Parathyroid adenoma (tissue), 2 donors: Measurements from ENCODE around the gene KSR1.

ENCODE experiments used
- H2AFZ ChIP-seq: fragments of 300-600 bp; sonication (generic); one replicate; pipeline ENCODE4 v1.7.0; 2017; ENCODE audit warnings: antibody characterized with exemption, mild to moderate bottlenecking
- H3K27ac ChIP-seq: fragments of 300-600 bp; sonication (generic); one replicate; pipeline ENCODE4 v1.7.0; 2017
- H3K27me3 ChIP-seq: fragments of 300-600 bp; sonication (generic); one replicate; pipeline ENCODE4 v1.7.0; 2017; ENCODE audit warnings: low read length; ENCODE audit not compliant: control insufficient read depth, insufficient read depth
- H3K36me3 ChIP-seq: fragments of 300-600 bp; sonication (generic); one replicate; pipeline ENCODE4 v1.7.0; 2017; ENCODE audit warnings: low read length; ENCODE audit not compliant: control insufficient read depth, insufficient read depth
- H3K4me1 ChIP-seq: fragments of 300-600 bp; sonication (generic); one replicate; pipeline ENCODE4 v1.7.0; 2017; ENCODE audit warnings: control low read depth
- H3K4me2 ChIP-seq: fragments of 300-600 bp; sonication (generic); one replicate; pipeline ENCODE4 v1.7.0; 2017; ENCODE audit warnings: low read length
- H3K4me3 ChIP-seq: fragments of 300-600 bp; sonication (generic); one replicate; pipeline ENCODE4 v1.7.0; 2017; ENCODE audit warnings: low read depth, low read length
- H3K79me2 ChIP-seq: fragments of 300-600 bp; sonication (generic); one replicate; pipeline ENCODE4 v1.7.0; 2017; ENCODE audit warnings: control low read depth
- H3K9ac ChIP-seq: fragments of 300-600 bp; sonication (generic); one replicate; pipeline ENCODE4 v1.7.0; 2017; ENCODE audit warnings: mild to moderate bottlenecking
- H3K9me3 ChIP-seq: fragments of 300-600 bp; sonication (generic); one replicate; pipeline ENCODE4 v1.7.0; 2017; ENCODE audit warnings: low read length; ENCODE audit not compliant: control insufficient read depth
- CTCF ChIP-seq: fragments of 300-600 bp; sonication (generic); IDR thresholded peaks from one replicate; pipeline ENCODE4 v1.7.0; 2017; ENCODE audit warnings: antibody characterized with exemption, mild to moderate bottlenecking
- donor health status: primary hyperparathyroidism.

The KSR1 gene

GRCh38 chr17:27598337-27599050, 142.2 kb downstream of the KSR1 start:
- Histone ChIP-seq H2AFZ (no peak overlapping the region), H3K36me3 (no peaks in the 10 kb centered on the region), H3K4me1 (no peaks in the 10 kb centered on the region), H3K4me3 (no peak overlapping the region), H3K27me3 (no peaks in the 10 kb centered on the region), H3K79me2 (no peaks in the 10 kb centered on the region), H3K9ac (no peak overlapping the region), H3K27ac (no peak overlapping the region), H3K4me2 (no peak overlapping the region), H3K9me3 (no peaks in the 10 kb centered on the region)
- TF ChIP-seq CTCF = no peak

GRCh38 chr17:27600471-27600870, 144.2 kb downstream of the KSR1 start:
- no peaks in the 10 kb centered on the region for H3K4me1 ChIP-seq
- H3K4me3 ChIP-seq = no peak overlapping the region
- no peaks in the 10 kb centered on the region for H3K36me3 ChIP-seq
- H3K27ac ChIP-seq = no peak overlapping the region
- H2AFZ ChIP-seq = no peak overlapping the region
- no peak overlapping the region for H3K9ac ChIP-seq
- H3K79me2 ChIP-seq = no peaks in the 10 kb centered on the region
- no peaks in the 10 kb centered on the region for H3K27me3 ChIP-seq
- no peaks in the 10 kb centered on the region for H3K9me3 ChIP-seq
- H3K4me2 ChIP-seq = no peak overlapping the region
- TF ChIP-seq CTCF = no peak

- no peaks in the 10 kb centered on the region for H3K27me3 ChIP-seq
- TF ChIP-seq CTCF = peak; percentile 95
- H3K4me1 ChIP-seq = no peaks in the 10 kb centered on the region
- no peak overlapping the region for H3K27ac ChIP-seq
- no peaks in the 10 kb centered on the region for H3K79me2 ChIP-seq
- no peaks in the 10 kb centered on the region for H3K36me3 ChIP-seq
- no peak overlapping the region for H2AFZ ChIP-seq
- no peak overlapping the region for H3K4me2 ChIP-seq
- H3K9me3 ChIP-seq = no peaks in the 10 kb centered on the region
- no peak overlapping the region for H3K9ac ChIP-seq
- no peak overlapping the region for H3K4me3 ChIP-seq
Measured at GRCh38 chr17:27601069-27601974, 145.1 kb downstream of the KSR1 start.

GRCh38 chr17:27601975-27602302, 145.7 kb downstream of the KSR1 start:
- no peak overlapping the region for H3K9ac ChIP-seq
- no peaks in the 10 kb centered on the region for H3K36me3 ChIP-seq
- H2AFZ ChIP-seq = no peak overlapping the region
- TF ChIP-seq CTCF = no peak
- H3K9me3 ChIP-seq = no peaks in the 10 kb centered on the region
- H3K4me3 ChIP-seq = no peak overlapping the region
- no peak overlapping the region for H3K4me2 ChIP-seq
- H3K4me1 ChIP-seq = no peaks in the 10 kb centered on the region
- no peaks in the 10 kb centered on the region for H3K79me2 ChIP-seq
- no peak overlapping the region for H3K27ac ChIP-seq
- H3K27me3 ChIP-seq = no peaks in the 10 kb centered on the region
